Osteoblast (primary cell): ENCODE measurements around the gene ZNF181. TPM values are rescaled to one million over a fixed set of nuclear protein-coding genes. Genes with fewer than 3 reads are reported as not detected.

ENCODE experiments used
- DNase-seq: peaks from one replicate; pipeline ENCODE4 v3.0.0; 2011; ENCODE audit warnings: low spot score, mixed read lengths; ENCODE audit not compliant: insufficient read length; ENCODE audit errors: missing footprints
- H2AFZ ChIP-seq: 2 replicates; pipeline ENCODE4 v1.6.0; 2011; ENCODE audit warnings: mild to moderate bottlenecking, low read length
- H3K27ac ChIP-seq: 2 replicates; pipeline ENCODE4 v1.5.1; 2011; ENCODE audit warnings: mild to moderate bottlenecking, low read depth, low read length, moderate library complexity
- H3K27me3 ChIP-seq: 2 replicates; pipeline ENCODE4 v1.6.0; 2012; ENCODE audit warnings: mild to moderate bottlenecking, control low read depth, inconsistent platforms, low read length, moderate library complexity; ENCODE audit not compliant: insufficient read depth
- H3K36me3 ChIP-seq: 2 replicates; pipeline ENCODE4 v1.5.1; 2011; ENCODE audit warnings: mild to moderate bottlenecking, low read length, control low read depth, moderate library complexity; ENCODE audit not compliant: insufficient read depth
- H3K4me1 ChIP-seq: 2 replicates; pipeline ENCODE4 v1.5.1; 2011; ENCODE audit warnings: mild to moderate bottlenecking, low read length, control low read depth, moderate library complexity; ENCODE audit not compliant: insufficient read depth
- H3K4me2 ChIP-seq: 2 replicates; pipeline ENCODE4 v1.6.0; 2011; ENCODE audit warnings: mild to moderate bottlenecking, low read length; ENCODE audit not compliant: insufficient read depth
- H3K4me3 ChIP-seq: fragments of 200-600 bp; sonication (generic); 3 replicates; pipeline ENCODE4 v1.5.1; 2012; ENCODE audit warnings: mild to moderate bottlenecking, low read length, inconsistent platforms; ENCODE audit not compliant: insufficient read depth
- H3K79me2 ChIP-seq: 2 replicates; pipeline ENCODE4 v1.6.0; 2012; ENCODE audit warnings: mild to moderate bottlenecking, low read length, control low read depth, inconsistent platforms; ENCODE audit not compliant: insufficient read depth
- H3K9me3 ChIP-seq: 2 replicates; pipeline ENCODE4 v1.5.1; 2011; ENCODE audit warnings: low read depth, low read length, control low read depth
- H4K20me1 ChIP-seq: 2 replicates; pipeline ENCODE4 v1.6.0; 2012; ENCODE audit warnings: mild to moderate bottlenecking, low read length, control low read depth; ENCODE audit not compliant: insufficient read depth
- total RNA-seq: library from RNA; depleted of rRNA; stranded (reverse); fragments of >200 nt; gene quantifications from 2 replicates; pipeline ENCODE4 v1.2.3, GENCODE V29; 2012
- TF ChIP-seq, protein P1 (sequence below): IDR thresholded peaks from 2 replicates; pipeline ENCODE4 v1.5.1; 2011; ENCODE audit warnings: mild to moderate bottlenecking, low read depth, low read length, moderate library complexity; ENCODE audit errors: extremely low read depth

ZNF181 gene
- total RNA-seq, 1 donor, result 23.2 TPM

DNA sequence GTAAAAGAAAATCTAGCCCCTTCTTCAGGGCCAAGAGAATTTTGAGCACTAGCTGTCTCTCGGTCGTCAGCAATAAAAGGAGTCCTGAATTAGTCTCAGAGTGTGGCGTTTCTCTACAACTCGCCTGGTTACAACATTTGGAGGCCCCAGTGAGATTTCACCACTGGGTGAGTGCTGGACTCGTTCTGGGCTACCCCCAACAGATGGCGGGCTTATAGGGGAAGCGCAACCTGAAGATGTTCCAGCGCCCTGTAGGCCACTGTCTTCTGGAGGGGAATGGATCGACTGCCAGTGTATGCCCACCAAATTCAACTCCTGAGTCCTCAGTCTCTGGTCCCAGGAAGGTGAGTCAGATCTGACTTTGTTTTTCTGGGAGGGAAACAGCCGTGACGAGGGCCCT, 11.7 kb upstream of the ZNF181 start:
- H3K4me1 ChIP-seq, result no peaks in the 10 kb centered on the region
- H2AFZ ChIP-seq, result no peak overlapping the region
- no peak overlapping the region for H3K4me2 ChIP-seq
- no peaks in the 10 kb centered on the region for H4K20me1 ChIP-seq
- DNase-seq, result no peak
- H3K36me3 ChIP-seq, result no peaks in the 10 kb centered on the region
- peaks cover 8% of the 10 kb centered on the region for H3K27me3 ChIP-seq
- TF ChIP-seq, protein P1, sequence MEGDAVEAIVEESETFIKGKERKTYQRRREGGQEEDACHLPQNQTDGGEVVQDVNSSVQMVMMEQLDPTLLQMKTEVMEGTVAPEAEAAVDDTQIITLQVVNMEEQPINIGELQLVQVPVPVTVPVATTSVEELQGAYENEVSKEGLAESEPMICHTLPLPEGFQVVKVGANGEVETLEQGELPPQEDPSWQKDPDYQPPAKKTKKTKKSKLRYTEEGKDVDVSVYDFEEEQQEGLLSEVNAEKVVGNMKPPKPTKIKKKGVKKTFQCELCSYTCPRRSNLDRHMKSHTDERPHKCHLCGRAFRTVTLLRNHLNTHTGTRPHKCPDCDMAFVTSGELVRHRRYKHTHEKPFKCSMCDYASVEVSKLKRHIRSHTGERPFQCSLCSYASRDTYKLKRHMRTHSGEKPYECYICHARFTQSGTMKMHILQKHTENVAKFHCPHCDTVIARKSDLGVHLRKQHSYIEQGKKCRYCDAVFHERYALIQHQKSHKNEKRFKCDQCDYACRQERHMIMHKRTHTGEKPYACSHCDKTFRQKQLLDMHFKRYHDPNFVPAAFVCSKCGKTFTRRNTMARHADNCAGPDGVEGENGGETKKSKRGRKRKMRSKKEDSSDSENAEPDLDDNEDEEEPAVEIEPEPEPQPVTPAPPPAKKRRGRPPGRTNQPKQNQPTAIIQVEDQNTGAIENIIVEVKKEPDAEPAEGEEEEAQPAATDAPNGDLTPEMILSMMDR, result no peak
- no peak overlapping the region for H3K27ac ChIP-seq
- H3K9me3 ChIP-seq, result no peaks in the 10 kb centered on the region
- H3K4me3 ChIP-seq, result no peak overlapping the region
- no peaks in the 10 kb centered on the region for H3K79me2 ChIP-seq

DNA sequence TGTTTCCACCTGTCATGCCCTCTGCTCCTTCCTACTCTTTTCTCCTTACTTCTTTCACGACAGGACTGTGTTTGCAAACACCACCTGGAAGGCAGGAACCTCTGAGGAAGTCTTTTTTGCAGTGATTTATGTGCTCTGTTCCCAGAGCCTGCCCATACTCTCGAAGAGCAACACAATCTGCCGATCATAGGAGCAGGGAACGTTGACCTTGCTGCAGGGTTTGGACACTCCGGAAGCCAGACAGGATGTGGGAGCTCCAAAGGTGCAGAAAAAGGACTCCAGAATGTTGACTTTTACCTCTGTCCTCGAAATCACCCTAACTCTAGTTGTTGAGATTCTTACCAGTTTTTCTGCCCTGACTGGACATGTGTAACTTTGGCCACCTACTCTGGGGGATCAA, 8.6 kb upstream of the ZNF181 start:
- no peak overlapping the region for H3K27ac ChIP-seq
- no peaks in the 10 kb centered on the region for H3K79me2 ChIP-seq
- H3K4me1 ChIP-seq, result no peaks in the 10 kb centered on the region
- H3K4me2 ChIP-seq, result no peak overlapping the region
- no peaks in the 10 kb centered on the region for H3K9me3 ChIP-seq
- no peaks in the 10 kb centered on the region for H4K20me1 ChIP-seq
- no peak overlapping the region for H2AFZ ChIP-seq
- H3K27me3 ChIP-seq, result peaks cover 8% of the 10 kb centered on the region
- TF ChIP-seq, protein P1, result no peak
- H3K36me3 ChIP-seq, result no peaks in the 10 kb centered on the region
- no peak for DNase-seq
- no peak overlapping the region for H3K4me3 ChIP-seq

DNA sequence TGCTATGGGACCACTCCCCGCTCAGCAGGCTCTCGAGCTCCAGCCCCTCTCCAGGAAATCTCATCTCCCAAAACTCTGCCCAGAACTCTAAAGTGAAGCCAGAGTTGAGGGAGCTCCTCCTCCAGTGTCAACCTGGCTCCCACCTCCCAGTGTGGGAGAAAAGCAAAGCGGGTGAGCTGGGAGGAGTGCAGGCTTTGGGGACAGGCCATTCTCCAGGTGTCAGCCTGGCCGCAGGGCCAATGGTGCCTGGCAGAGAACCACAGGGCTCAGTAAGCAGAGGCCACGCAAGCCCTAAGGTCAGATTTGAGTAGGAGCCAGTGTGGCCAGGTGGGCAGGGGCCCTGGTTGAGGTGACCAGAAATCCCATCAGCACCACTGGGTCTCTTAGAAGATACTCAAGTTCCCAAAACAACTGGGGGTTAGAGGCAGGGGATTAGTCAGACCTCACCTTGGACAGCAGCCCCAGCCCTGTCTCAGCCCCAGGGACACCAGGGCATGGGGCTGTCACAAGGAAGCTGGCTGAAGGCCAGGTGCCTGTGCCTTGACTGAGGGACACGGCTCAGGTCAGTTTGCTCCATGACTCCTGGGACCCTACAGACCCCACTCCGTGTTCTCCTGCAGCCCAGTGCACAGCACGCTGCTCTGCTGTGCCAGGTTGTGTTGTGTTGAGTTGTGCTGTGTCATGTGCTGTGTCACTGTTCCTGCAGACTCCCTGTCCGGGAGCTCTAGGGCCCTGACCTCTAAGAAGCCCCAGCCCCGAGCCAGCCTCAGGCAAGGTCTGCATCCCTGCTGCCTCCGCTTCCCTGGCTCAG, 2.8 kb upstream of the ZNF181 start:
- Histone ChIP-seq H3K4me1 (peaks cover 13% of the 10 kb centered on the region), H3K9me3 (no peaks in the 10 kb centered on the region)
- TF ChIP-seq, protein P1, result no peak

DNA sequence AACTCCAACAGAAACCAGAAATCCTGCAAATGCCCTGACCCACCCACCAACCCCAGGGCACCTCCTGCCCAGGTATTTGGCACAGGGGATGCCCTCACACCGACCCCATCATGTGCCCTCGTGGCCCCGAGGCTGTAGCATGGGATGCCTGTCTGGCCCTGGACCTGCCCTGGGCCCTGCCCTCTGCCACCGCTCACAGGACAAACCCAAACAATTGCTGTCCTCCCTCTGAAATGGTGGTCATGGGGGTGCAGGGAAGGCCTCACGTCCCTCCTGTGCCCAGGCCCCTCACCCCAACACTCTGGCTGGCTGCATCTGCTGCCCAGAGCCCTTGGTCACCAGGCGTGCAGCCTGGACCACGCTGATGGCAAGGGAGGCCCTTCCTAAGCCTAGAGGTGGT, 2.1 kb upstream of the ZNF181 start:
- DNase-seq, result no peak
- Histone ChIP-seq H3K36me3 (peaks cover 10% of the 10 kb centered on the region), H3K79me2 (peaks cover 7% of the 10 kb centered on the region), H4K20me1 (no peaks in the 10 kb centered on the region), H3K4me1 (peaks cover 13% of the 10 kb centered on the region), H3K4me2 (no peak overlapping the region), H3K27me3 (no peaks in the 10 kb centered on the region), H2AFZ (no peak overlapping the region), H3K4me3 (no peak overlapping the region), H3K9me3 (no peaks in the 10 kb centered on the region), H3K27ac (no peak overlapping the region)
- TF ChIP-seq, protein P1, result no peak

More for the DNA sequence above, 2.8 kb upstream of the ZNF181 start:
- H3K27me3 ChIP-seq, result no peaks in the 10 kb centered on the region
- peaks cover 7% of the 10 kb centered on the region for H3K79me2 ChIP-seq
- no peak overlapping the region for H3K27ac ChIP-seq
- H2AFZ ChIP-seq, result no peak overlapping the region
- no peaks in the 10 kb centered on the region for H4K20me1 ChIP-seq
- H3K4me2 ChIP-seq, result no peak overlapping the region
- H3K4me3 ChIP-seq, result no peak overlapping the region
- peak; percentile 68 for DNase-seq
- H3K36me3 ChIP-seq, result peaks cover 6% of the 10 kb centered on the region
